Hindlimb muscle (tissue), 1 donor: ENCODE data around the gene CKS1B. TPM values are rescaled to one million over a fixed set of nuclear protein-coding genes. Genes with fewer than 3 reads are reported as not detected.

Experiments
- DNase-seq: peaks from one replicate; pipeline ENCODE4 v3.0.0-alpha.2; 2013
- polyA plus RNA-seq: library from polyadenylated mRNA; unstranded; fragments of 120-200 nt; gene quantifications from one replicate; pipeline ENCODE4 v1.2.1, GENCODE V29; 2013; ENCODE audit not compliant: insufficient read length

The CKS1B gene
- polyA plus RNA-seq, 1 donor, result 48.2 TPM

GRCh38 chr1:154945962-154946850 lies 28.3 kb upstream of the CKS1B start:
- no peak for DNase-seq

DNA sequence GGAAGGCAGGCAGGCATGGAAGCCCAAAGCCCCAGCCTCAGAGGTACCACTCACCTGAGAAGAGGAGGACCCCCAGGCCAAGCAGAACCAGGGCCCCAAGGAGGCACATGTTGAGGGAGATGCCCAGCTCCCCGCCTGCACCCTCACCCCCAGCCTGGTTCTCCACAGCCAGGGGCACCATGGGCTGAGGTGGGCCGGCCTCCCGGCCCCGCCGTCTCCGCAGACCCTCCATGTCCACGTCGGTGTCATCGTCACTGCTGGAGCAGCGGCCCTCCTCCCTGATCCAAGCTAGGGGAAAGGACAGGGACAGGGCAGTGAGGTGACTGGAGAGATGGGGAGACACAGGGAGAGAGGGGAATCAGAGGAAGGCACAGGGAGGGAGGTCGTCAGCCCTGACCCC lies 26.4 kb upstream of the CKS1B start:
- no peak for DNase-seq

DNA sequence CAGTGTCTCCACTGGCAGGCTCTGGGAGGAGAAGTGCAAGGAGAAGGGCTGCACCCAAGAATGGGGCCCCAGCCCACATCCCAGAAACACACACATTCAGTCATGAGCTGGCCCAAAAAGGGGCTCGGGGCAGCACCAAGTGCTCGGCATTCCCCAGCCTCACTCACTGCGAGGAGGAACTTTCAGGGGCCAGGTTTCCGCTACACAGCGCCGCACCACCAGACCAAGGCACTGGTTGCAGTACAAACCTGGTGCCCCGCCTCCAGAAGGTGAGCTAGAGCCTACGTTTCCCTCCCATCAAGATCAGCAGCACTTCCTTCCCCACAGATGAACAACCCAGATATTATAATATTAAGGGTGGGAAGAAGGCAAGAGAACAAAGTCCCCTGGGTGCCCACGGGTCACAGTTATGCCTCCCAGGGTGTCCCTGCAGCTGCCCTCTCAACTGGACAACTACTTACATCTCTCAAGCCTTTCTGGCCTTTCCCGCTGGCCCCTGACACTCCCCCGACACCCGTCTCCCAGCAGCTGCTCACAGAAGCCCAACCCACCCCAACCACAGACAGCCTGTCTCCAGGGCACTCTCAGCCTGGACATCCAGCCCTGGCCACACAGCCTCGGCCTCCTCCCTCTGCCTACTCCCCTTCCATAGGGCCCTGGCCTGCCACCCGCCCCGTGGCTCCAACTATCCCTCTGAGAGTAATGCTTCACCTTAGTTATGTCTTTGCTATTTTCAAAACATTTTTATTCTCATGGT lies 22.4 kb upstream of the CKS1B start:
- DNase-seq, result no peak

- DNase-seq, result no peak
Measured at GRCh38 chr1:154952664-154953063, 21.8 kb upstream of the CKS1B start.

DNA sequence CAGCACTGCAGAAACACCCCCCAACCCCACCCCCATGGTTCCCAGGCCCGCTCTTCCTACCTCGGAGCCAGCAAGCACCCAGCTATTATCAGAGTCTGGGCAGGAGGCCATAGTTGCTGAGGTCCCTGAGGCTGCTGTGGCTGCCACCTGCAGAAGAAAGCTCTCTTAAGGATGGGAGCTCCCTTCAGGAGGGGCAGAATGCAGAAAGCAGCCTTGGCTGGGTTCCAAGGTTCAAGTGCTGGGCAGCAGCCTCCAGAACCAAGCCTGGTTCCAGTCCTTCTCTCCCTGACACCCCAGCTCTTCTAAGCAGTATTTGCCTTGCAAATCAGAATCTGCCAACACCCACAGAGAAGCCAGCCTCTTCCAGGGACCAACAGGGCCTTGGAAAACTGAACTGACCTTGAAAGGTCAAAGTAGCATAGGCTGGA lies 20.9 kb upstream of the CKS1B start:
- no peak for DNase-seq

- no peak for DNase-seq
Measured at GRCh38 chr1:154954541-154954940, 19.9 kb upstream of the CKS1B start.

DNA sequence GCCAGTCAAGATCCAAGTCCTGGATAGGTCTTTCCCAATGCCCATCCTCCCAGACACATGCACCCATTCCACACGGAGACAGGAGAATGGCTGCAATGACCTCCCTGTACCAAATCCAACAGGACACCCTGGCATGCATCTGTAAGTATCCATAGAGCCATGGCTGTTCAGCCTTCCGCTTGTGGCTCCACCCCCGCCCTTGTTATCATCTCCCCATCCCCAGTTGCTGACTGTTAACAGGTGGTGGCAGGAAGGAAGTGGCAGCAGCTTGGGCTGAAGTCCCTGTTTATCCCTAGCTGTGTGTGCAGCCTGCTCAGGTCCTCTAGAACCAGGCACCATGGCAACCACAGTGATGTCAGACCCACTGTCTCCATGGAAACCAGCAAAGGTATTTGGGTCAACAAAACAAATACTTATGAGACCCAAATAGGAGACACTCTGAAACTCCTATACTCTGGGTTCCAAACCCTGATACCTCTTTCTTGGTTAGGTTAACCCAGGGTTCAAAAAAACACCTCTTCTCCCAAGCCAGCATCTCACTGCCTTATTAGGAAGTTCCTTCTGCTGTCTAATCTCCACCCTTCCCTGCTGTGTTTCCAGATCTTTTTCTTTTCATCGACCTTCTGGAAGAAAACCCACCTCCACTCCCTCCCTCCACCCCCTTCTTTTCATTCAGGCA lies 19.3 kb upstream of the CKS1B start:
- no peak for DNase-seq

DNA sequence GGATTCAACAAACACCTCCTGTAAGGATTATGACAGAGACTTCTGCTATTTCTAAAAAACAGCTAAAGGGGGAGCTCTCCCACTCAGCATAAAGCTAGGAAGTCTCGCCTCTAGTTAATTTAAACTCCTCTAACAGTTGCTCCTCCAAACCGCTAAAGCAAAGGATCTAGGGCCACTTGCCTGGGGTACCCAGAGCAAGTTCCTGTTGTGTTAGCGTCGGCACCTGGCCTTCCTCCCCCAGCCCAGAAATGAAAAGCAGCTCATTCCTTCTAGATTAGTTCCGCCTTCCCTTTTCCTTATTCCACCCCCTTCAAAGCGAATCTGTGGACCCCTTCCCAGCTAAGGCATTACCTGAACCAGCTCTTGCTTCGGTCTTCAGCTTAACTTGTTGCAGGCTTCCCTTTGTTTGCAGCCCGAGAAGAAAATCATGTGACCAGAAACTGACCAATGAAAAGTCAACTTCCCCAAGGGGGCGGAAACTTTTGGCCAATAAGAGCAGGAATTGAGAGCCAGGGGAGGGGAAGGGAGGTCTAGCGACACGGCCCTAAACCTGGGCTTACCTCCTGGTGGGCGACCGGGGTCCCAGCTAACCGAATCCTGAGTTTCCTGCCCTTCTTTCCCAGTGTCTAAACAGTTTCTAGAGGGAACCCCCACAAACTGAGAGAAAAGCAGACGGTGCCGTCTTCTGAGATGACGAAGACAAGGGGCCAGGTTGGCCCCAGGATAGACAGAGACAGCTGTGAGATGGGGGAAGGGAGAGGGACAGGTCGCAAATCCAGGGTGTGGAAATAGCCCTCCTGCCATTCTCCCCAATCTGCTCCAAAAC lies 18.6 kb upstream of the CKS1B start, which contains the start of gene PBXIP1:
PBXIP1 (minus strand) TSS at position 382 of the 826 bp plus-strand sequence. CDS start 2,378 bp downstream, outside the sequence.
- DNase-seq, result peak; percentile 92

GRCh38 chr1:154956544-154956941 lies 17.9 kb upstream of the CKS1B start:
- no peak for DNase-seq

GRCh38 chr1:154957091-154957657 lies 17.3 kb upstream of the CKS1B start:
- no peak for DNase-seq

DNA sequence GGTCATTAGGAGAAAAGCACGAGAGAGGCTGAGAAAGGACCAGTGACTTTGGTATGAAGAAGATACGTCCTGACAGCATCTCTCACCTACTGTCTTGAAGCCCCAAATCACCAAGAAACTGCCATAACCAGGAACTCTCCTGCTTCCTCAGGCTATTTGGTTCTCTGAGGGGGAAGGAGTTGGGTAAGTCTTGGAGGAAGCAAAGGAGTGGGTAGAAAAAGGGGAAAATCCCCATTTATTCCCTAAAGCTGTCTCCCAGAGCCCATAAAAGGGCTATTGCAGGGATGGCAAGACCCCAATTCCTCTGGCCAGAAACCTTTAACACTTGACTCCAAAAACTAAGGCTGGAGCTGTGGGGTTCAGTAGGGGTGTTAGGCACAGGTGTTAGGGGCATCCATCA lies 16.4 kb upstream of the CKS1B start:
- no peak for DNase-seq

GRCh38 chr1:154958681-154959425 lies 15.6 kb upstream of the CKS1B start:
- no peak for DNase-seq

DNA sequence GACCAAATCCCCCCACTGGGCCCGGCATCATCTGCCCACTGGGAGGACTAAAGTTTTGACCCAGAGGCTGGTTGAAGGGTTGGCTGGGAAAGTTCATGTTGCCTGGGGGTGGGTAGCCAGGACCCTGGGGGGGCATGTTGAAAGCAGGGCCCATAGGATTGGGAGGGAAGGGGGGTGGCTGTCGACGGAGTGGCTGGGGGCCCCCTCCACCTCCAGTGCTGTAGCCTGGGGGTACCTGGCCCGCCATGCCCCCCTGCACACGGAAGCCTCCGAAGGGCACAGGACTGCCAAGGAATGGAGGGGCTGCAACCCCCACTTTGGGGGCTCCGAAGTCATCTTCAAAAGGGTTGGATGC lies 15.1 kb upstream of the CKS1B start:
- no peak for DNase-seq

- no peak for DNase-seq
Measured at GRCh38 chr1:154960446-154961136, 13.9 kb upstream of the CKS1B start.

DNA sequence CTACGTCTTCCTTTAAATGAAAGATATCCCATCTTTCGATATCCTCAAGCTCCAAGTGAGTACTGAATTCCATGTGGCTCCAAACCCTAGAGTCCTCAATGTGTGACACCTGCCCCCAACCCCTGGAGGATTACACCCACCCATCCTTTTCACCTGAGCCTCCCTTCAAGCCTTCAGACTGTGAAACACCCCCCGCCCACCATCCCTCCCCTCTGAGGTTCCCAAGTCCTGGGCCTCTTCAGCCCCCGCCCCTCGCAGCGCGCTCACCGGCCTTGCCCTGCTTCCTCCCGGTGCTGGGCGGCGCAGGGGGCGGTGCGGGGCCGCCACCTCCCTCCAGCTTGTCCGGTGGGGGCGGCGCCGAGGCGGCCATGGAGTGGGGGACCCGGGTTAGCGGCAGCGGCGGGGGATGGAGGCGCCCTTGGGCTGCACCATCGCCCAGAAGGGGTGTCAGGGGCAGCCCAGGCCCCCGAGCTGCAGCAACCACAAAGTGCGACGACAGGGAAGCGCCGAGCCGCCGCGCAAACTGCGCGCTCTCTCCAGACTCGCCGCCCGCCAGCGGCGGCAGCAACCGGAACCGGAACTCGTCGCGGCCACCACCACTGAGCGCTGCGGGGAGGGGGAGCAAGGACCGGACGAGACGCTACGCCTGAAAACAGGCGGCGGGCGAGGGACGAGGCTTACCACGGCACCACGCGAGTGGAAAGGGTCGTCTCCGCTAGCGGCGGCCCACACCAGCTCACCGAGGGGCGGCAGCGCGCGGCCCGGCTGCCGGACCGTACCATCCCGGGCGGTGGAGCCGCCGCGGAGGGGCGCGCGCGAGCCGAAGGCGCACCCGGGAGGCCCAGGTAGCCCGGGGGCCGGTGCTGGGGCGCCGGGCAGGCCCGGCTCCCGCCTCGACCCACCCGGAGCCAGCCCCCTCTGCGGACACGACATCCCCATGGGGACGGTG lies 13.0 kb upstream of the CKS1B start, which contains the start of gene PYGO2:
PYGO2 (minus strand) TSS at position 576 of the 949 bp plus-strand sequence; CDS start at position 370, 206 bp downstream.
- DNase-seq, result peak; percentile 84

GRCh38 chr1:154962156-154962749 lies 12.2 kb upstream of the CKS1B start:
- no peak for DNase-seq

DNA sequence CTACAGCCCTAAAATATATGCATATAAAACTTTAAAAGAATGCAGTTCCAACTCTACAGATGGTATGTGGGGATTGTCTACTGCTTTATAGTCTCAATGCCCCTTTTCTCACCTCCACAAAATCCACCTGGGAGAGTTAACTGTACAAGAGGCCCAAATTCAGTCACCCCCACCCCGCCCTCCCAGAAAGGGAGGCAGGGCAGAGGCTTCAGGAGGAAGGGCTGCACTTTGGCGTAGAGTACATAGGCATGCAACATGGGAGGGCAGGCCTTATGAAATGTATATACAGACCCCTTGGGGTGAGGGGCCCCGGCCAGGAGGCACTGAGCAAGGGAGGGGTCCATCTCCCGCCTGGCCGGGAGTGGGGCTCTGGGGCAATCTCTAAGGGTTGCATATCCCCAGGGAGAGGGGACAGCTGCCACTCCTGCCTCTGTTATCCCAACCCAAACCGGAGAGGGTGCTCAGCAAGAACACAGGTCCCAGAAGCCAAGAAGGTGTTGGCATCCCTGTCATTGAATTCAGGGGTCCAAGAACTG lies 11.6 kb upstream of the CKS1B start:
- DNase-seq, result no peak

GRCh38 chr1:154963643-154964042 lies 10.8 kb upstream of the CKS1B start:
- no peak for DNase-seq
